Fibroblast of skin of back (primary cell): ENCODE data around the gene PDLIM1.
"Not testable (repeated sequence)": the region's sequence is repeated elsewhere in the genome, so short reads cannot be mapped to it uniquely, and the experiment has no call there.

Experiments used
- DNase-seq: peaks from one replicate; pipeline ENCODE4 v3.0.0-alpha.2; 2013

PDLIM1 gene

GRCh38 chr10:95262763-95263518 lies 27.9 kb downstream of the PDLIM1 start:
- no peak for DNase-seq

GRCh38 chr10:95261926-95262325 lies 28.9 kb downstream of the PDLIM1 start:
- no peak for DNase-seq

GRCh38 chr10:95260909-95261552 lies 29.8 kb downstream of the PDLIM1 start:
- DNase-seq: peak; percentile 88

GRCh38 chr10:95260397-95260881 lies 30.4 kb downstream of the PDLIM1 start:
- DNase-seq: peak; percentile 97

GRCh38 chr10:95257849-95258248 lies 33.0 kb downstream of the PDLIM1 start:
- DNase-seq: no peak

- DNase-seq: no peak
Observed at GRCh38 chr10:95256268-95256667, 34.5 kb downstream of the PDLIM1 start.

GRCh38 chr10:95254629-95255028 lies 36.2 kb downstream of the PDLIM1 start:
- no peak for DNase-seq

GRCh38 chr10:95253686-95254085 lies 37.1 kb downstream of the PDLIM1 start:
- DNase-seq: no peak

GRCh38 chr10:95253007-95253406 lies 37.8 kb downstream of the PDLIM1 start:
- no peak for DNase-seq

GRCh38 chr10:95250856-95251255 lies 39.9 kb downstream of the PDLIM1 start:
- no peak for DNase-seq

- DNase-seq: no peak
Observed at GRCh38 chr10:95249467-95249866, 41.3 kb downstream of the PDLIM1 start.

- DNase-seq: no peak
Observed at GRCh38 chr10:95248989-95249388, 41.8 kb downstream of the PDLIM1 start.

- no peak for DNase-seq
Observed at GRCh38 chr10:95247881-95248583, 42.8 kb downstream of the PDLIM1 start.

GRCh38 chr10:95247200-95247880 lies 43.5 kb downstream of the PDLIM1 start:
- DNase-seq: peak; percentile 91

GRCh38 chr10:95246582-95247051 lies 44.2 kb downstream of the PDLIM1 start:
- peak; percentile 73 for DNase-seq

GRCh38 chr10:95245425-95246055 lies 45.3 kb downstream of the PDLIM1 start:
- no peak for DNase-seq

GRCh38 chr10:95244152-95244551 lies 46.7 kb downstream of the PDLIM1 start:
- DNase-seq: no peak

- no peak for DNase-seq
Observed at GRCh38 chr10:95243318-95243617, 47.5 kb downstream of the PDLIM1 start.

GRCh38 chr10:95242581-95243317 lies 48.1 kb downstream of the PDLIM1 start:
- peak; percentile 57 for DNase-seq

- DNase-seq: no peak
Observed at GRCh38 chr10:95241533-95241932, 49.3 kb downstream of the PDLIM1 start.

GRCh38 chr10:95240811-95241210 lies 50.0 kb downstream of the PDLIM1 start:
- DNase-seq: no peak

GRCh38 chr10:95240096-95240495 lies 50.7 kb downstream of the PDLIM1 start:
- DNase-seq: not testable (repeated sequence)
